ENCODE results near the gene TGFBRAP1.

Gene TGFBRAP1, protein sequence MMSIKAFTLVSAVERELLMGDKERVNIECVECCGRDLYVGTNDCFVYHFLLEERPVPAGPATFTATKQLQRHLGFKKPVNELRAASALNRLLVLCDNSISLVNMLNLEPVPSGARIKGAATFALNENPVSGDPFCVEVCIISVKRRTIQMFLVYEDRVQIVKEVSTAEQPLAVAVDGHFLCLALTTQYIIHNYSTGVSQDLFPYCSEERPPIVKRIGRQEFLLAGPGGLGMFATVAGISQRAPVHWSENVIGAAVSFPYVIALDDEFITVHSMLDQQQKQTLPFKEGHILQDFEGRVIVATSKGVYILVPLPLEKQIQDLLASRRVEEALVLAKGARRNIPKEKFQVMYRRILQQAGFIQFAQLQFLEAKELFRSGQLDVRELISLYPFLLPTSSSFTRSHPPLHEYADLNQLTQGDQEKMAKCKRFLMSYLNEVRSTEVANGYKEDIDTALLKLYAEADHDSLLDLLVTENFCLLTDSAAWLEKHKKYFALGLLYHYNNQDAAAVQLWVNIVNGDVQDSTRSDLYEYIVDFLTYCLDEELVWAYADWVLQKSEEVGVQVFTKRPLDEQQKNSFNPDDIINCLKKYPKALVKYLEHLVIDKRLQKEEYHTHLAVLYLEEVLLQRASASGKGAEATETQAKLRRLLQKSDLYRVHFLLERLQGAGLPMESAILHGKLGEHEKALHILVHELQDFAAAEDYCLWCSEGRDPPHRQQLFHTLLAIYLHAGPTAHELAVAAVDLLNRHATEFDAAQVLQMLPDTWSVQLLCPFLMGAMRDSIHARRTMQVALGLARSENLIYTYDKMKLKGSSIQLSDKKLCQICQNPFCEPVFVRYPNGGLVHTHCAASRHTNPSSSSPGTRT

DNA sequence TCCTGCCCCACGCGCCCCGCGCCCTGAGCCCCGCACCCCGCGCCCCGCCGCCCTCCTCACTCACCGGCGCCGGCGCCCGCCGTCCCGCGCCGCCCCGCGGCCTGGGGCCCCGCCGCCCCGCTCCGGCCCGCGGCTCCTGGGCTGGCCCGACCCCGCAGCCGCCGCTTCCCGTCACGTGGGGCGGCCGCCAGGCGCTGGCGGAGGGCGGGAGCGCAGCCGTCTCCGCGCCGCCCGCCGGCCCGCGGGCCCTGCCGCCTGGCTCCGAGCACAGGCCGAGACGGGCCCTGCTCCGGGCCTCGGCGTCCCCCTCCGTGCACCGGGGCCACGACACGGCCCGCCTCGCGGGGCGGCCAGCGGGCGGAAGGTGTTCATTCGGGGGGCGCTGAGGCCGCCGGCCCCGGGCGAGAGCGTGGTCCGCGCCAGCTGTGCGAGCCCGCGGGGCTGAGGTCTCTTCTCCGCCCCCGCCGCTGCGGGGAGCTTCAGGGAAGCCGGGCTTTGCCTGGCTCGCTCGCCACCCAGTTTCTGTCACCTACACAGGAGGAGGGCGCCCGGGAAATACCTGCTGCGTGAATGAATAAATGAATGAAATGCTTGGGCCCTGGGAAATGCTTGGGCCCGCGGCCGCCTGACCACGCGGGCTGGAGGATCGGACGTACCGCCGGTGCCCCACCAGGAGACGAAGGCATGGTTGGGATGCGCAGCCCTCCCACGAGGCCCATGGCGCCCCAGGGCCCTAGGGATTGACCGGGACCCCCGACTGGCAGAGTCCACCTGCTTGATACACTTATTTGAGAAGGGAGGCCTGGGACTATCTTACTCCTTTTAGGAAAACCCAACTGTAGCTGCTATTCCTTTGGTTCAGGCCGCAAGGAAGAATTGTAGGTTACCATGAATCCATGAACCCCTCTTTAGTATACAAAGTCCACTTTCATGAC lies at the start of gene TGFBRAP1:
Gene TGFBRAP1, minus strand, starts transcription at position 175 of the 935 bp plus-strand sequence. CDS start 21,434 bp downstream, outside the sequence.
- DNase-seq: peak; percentile 49

DNA sequence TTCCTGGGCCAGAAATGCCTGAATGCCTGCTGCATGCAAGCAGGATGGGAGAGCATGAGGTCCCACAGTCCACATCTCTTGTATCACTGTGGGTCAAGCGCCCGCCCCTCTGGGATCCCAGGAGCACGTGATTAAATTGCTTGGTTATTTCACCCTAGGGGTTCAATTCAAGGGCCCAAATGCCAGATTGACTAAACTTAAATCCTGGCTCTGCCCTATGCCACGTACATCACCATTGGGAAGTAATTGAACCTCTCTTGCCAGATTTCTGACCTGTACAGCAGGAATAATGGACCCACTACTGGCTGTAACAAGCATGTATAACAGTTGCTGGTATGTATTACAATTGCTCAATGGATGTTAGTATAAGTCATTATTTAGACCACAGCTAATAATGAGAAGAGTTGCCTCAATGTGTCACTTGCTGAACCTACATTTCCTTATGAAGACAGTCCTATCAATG lies 49.4 kb upstream of the TGFBRAP1 start:
- no peak for DNase-seq

DNA sequence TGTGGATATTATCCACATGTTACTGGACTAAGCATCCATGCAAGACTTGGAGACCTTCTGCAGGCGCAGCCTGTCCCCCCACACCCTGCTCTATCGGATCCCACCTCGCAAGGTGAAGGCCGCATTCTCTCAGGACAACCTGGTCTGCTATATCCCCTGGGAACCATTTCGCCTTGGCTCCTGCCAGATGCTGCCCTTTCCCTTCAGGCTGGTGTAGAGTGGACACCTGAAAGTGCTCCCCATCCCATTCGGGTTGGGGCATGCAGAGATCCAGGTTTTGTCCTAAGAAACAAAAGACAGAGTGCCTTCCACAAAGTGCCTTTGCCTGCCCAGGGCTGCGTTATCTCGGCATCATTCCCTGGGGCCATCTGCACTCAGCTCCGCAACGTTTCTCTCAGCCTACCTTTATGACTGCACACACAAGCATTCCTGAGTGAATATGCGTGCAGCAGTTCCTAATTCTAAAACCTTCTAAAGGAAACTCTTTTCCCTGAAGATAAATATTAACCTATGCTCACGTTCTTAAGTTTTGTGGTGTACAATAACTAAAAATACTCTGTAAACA lies 48.8 kb upstream of the TGFBRAP1 start:
- no peak for DNase-seq

DNA sequence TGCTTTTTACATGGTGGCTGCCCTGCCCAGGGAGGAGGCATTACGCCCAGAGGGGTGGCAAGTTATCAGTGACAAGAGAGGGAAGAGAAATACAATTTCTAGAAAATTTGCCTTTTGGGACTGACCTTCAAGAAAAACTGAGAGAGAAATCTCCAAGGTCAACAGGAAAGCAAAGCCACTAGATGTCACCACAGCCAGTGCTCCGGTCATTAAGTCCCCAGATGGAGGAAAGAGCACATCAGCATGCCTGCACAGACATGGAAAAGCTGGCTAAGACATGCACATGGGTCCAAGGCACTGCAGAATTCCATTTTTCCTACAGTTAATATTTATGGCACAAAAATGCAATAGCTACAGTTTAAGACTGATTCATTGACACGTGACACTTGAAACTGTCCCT lies 48.3 kb upstream of the TGFBRAP1 start:
- no peak for DNase-seq

DNA sequence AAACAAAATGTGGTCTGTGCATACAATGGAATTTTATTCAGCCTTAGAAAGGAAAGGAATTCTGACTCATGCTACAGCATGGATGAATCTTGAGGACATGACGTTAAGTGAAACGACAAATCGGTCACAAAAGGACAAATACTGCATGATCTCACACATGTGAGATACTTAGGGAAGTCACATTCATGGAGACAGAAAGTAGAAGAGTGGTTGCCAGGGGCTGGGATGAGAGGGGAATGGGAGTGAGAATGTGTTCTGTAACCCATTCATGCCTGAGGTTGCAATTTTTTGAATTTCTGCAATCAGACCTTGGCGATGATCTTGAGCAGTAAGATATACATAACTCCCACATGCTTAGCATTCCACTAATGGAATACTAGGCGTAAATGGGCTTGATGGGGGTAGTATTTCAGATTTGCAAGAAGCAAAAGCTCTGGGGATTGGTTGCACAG lies 47.3 kb upstream of the TGFBRAP1 start:
- peak; percentile 79 for DNase-seq

DNA sequence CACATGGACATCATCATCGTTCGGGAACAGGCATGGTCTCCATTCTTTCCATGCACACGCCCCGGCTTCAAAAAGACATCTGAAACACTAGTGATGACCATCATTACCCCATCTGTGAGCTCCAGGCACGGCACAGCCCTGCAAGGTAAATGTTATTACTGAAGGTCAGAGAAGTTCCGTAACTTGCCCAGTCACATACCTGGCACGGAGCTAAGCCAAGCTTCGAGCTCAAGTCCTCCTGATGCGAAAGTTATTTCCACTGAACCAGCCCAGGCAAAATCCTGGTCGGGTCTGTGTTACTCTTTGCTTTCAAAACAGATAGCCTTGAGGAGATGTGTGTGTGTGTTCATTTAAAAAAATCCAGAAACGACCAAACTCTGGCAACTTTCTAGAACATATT lies 46.5 kb upstream of the TGFBRAP1 start:
- DNase-seq: no peak

DNA sequence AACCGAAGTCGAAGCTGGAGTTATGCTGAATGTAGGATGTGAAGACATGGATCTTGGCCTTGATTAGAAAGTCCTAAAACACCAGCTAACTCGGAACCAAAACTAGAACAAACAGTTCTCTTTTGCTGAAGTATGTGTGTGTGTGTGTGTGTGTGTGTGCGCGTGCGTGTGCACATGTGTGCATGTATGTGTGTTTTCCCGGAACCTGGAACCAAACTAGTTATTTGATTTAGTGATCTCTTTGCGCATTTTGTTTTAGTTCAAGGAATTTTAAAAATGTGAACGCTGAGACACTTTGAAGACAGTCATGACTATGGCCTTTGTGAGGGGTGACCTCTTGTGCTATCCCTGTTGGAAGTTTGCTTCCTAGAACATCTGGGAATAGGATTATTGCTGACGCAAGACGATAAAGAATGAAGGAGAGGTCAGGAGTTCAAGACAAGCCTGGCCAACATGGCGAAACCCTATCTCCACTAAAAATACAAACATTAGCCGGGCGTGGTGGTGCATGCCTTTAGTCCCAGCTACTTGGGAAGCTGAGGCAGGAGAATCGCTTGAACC lies 45.5 kb upstream of the TGFBRAP1 start:
- peak; percentile 59 for DNase-seq

DNA sequence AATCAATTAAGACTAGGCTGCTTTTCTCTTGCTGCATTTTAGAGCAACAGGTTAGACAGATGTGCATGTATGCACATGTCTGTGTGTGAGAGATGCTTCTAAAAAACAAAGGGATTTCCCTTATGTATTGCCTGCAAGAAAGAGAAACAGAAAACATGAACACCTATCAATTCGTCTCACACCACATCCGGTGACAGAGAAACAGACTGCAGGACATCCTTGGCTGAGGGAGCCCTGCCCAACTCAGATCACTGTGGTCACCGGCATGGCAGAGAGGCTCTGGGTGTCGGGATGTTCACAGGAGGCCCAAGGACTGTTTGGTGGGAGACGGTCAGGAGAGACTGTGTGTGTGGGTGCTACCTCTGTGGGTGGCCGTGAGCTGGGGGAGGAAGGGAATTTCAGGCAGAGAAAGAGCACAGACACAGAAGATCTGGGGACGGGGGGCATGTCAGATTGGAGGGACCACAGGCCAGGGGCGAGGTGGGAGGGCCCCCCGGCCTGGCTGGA lies 44.4 kb upstream of the TGFBRAP1 start:
- DNase-seq: no peak

DNA sequence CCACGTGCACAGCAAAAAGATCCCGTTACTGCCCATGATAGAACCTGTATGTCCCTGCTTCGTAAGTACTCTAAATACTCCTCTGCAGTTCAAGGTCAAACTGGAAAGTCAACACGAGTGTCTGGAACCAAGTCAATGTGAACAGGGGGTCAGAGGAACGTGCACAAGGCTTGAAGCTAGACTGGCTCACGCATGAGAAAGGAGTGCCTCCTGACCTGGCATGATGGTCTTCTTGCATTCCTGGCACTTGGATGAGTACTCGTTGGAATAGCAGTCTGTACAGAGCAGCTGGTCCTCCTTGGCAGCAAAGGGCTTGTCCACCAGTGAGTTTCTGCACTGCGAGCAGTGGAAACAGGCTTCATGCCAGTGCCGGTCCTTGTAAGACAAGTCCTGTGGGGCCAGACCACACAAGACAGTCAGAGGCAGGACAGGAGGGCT lies 43.8 kb upstream of the TGFBRAP1 start:
- DNase-seq: no peak

DNA sequence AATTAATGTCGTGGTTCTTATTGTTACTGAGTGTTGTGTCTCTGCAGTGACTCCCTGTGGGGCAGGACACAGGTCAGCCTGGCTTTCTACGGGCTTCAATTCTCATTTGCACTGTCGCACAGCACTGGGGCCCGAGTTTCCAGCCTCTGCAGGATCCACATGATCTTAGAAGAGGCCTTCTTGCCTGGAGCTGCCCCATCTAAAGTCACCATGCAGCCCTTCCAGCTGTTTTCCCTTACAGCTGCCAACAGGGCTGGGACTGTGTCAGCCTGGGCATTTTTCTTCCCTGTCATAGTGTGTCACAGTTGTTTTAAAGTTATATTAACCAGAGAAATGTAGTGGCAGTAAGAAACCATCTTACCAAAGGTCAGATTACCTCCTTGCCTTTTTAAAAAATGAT lies 42.3 kb upstream of the TGFBRAP1 start:
- DNase-seq: no peak

DNA sequence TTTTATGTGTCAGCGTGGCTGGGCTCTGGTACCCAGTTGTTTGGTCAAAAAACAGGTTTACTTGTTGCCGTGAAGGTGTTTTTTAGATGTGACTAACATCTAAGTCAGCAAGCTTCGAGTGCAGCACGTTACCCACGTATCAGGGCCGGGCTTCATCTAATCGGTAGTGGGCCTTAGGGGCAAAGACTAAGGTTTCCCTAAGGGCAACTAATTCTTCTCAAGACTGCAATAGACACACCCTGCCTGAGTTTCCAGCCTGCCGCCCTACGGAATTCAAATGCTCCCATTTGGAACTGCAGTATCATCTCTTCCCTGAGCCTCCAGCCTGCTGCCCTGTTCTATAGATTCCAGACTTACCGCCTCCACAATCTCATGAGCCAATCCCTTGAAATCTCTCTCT lies 41.6 kb upstream of the TGFBRAP1 start:
- no peak for DNase-seq

DNA sequence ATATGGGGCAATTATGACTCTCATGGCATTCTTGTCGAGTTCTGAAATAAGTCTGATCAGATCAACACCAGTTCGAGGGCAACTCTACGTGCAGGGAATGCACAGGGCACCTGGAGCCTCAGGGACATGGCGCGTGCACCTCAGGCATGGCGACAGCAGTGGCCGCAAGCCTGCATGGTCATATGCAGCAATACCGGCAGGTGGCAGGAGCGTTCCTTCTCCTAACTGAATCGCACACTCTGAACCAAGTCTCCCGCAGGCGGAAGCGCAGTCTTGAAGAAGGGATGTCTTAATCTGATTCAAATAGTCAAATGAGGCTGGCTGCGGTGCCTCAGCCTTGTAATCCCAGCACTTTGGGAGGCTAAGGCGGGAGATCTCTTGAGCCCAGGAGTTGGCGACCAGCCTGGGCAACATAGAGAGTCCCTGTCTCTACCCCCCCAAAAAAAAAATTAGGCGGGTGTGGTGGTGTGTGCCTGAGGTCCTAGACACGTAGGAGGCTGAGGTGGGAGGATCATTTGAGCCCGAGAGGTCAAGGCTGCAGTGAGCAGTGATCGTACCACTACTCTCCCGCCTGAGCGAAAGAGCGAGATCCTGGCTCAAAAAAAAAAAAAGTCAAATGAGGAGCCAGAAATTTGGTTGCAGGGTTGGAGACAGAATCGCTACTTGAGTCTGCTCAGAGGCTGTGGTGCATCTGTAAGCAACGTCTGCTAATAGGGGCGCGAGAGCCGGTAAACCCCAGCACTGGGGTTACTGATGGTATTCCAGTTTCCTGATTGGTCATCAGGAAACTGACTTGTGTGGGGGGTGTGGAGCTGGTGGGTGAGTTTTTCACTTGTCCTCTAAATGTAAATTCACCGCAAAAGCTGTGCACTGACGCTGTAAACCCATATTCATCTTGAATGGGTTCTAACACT lies 40.5 kb upstream of the TGFBRAP1 start:
- DNase-seq: peak; percentile 81

DNA sequence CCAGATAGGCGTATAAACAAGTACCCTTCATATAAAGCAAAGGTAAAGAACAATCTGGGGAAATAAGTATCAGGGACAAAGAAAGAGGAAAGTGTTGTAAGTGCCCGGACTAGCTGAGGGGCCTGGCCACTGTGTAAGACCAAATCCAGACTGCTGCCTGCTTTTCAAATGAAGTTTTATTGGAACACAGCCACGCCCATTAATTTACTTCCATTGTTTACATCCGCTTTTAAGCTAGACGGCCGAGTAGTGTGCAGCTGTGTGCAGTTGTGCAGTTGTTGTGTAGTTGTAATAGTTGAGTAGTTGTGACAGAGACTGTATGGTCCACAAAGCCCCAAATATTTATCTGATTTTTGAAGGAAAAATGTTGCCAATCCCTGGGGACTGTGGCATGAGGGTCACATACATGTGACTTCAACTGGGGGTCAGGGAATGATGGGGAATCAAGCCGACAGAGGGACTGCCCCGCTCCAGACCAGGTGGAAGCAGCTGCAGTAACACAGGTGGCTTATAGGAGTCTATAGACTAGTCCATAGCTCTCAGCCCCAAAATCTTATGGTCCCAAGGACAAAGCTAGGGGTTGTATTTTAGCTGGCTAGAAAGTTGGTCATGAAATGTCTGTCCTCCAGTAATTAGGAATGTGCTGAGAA lies 39.3 kb upstream of the TGFBRAP1 start:
- no peak for DNase-seq

DNA sequence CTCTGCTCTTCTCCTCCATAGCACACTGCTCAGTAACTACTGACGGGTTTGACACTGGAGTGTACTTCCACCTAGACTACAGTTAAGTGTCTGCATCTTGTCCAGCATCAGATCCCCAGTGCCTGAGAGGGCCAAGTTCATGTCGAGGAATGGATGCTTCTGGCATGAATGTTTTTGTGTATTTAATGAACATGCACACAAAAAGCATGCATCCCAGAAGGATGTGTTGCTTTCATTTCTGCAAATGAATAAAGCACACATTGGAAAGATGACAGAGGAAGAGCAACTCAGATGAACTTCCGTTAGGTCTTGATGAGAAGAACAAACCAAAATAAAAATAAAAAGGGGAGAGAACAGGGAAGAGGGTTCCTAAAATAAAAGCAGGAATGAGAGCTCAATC lies 35.7 kb upstream of the TGFBRAP1 start:
- DNase-seq: no peak

DNA sequence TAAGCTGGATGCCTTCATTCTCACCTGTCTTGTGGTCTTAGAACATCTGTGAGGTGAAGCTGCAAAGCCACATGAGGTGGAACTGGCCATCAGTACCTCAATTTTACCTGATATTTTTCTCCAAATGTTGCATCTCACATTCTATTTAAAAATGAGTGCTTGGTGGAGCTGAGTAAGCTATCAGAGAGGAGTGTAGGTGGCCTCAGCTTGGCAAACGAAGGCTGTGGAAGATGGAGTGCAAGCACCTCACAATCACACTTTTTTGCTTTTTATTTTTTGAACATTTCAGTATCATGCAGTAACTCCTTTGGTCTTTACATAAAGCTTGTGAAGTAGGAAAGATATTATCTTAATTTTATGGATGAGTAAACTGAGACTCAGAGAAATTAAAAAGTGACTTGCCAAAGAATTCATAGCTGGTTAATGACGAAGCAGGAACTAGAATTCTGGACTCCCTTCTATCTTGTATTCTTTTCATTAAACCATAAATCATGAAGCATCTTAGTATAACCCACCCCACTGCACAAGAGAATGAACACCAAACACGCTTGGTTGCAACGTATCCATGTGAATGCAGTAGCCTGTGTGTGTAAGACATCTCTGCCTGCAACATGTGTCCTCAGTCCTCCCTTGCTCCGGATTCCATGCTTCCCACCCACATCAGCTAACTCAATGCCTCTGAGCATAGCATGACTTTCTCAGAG lies 35.1 kb upstream of the TGFBRAP1 start:
- peak; percentile 88 for DNase-seq

DNA sequence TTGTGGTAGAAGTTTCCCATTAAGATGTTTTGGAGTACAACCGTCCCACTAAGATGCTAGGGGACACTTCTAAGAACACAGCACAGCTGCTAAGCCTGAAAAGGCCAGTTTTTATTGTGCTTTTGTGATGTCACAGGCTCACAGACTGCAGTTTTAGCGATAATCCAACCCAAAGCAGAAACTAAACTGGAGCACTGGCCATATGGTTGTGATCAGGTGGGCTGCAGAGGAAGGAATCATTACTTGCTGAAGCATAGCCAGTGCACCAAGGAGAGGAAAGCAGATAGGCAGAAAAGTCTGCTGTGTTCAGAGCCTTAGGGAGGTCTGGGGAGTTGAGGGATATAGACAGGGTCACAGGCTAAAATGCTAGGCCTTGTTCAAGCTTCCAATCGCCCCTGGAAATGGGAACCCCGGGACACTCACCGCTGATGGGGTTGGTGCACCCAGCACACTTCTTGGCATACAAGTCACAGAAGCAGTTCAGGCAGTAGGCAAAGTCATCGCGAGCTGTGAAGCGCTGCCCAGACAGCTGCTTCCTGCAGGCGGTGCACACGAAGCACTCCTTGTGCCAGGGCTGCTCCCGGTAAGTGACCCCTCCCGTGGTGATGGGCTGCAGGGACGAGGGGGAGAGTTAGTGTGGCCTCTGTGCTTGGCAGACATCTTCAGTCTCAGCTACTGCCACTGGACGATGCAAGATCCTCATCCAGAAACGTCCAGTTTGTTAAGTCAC lies 33.5 kb upstream of the TGFBRAP1 start:
- no peak for DNase-seq

DNA sequence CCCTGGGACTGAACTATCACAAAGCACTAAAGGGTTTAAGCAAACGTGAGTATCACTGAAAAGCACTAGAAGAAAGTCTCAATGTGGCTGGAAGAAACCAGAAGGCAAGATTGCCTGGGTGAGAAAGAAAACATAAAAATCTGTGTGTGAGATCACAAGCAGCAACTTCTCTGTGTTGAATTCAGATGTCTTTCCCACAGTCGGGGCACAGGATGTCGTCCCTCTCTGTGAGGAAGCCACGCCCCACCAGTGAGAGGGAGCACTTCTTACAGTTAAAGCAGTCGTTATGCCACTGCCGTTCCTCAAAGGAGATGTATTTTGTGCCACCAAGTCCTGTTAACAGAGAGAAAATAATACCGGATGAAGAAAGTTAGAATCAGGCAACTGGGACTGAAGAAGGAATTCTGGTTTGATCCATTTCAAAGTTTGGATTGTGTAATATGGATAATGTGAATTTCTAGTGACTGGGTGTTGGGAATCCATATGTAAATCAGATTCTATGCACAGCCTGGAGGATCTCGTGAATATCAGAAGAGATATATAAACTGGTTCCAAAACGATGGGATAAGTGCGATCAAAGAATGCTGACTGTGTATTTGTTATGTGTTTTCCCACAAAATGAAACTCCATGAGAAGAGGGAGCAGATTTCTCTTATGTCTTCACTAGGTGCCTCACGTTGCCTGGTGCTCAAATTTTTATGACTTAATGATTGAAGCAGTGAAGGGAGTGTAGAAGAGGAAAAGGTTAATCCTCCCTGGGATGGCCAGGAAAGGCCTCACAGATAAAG lies 31.8 kb upstream of the TGFBRAP1 start:
- no peak for DNase-seq

DNA sequence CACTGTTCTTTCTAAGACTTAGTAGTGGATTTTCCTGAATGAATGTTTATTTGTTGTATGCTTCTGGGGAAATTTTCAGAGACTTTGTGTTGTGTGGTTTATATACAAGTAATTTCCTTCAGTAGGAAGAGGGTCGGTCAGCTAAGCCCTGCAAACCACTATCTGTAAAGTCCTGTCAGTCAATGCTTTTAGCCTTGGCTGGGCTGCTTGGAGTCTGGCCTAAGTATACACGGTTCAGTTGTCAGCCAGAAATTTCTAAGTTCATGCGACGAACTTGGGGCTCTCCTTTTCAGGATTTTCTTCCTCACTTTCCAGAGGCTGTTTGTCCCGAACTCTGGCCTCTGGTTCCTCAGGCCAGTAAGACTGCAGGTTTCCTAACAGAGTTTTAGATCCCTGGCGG lies 29.1 kb upstream of the TGFBRAP1 start:
- DNase-seq: no peak

All from fibroblast of skin of right quadriceps (primary cell).